Bone marrow (tissue), 2 donors: ENCODE data around the gene SLC2A14.
"Not testable (repeated sequence)": the region's sequence is repeated elsewhere in the genome, so short reads cannot be mapped to it uniquely, and the experiment has no call there.

Source experiments
- DNase-seq, 2 donors: peaks; one replicate each; lab custom pipeline; 2025; lab: John Stamatoyannopoulos, UW

Gene SLC2A14

DNA sequence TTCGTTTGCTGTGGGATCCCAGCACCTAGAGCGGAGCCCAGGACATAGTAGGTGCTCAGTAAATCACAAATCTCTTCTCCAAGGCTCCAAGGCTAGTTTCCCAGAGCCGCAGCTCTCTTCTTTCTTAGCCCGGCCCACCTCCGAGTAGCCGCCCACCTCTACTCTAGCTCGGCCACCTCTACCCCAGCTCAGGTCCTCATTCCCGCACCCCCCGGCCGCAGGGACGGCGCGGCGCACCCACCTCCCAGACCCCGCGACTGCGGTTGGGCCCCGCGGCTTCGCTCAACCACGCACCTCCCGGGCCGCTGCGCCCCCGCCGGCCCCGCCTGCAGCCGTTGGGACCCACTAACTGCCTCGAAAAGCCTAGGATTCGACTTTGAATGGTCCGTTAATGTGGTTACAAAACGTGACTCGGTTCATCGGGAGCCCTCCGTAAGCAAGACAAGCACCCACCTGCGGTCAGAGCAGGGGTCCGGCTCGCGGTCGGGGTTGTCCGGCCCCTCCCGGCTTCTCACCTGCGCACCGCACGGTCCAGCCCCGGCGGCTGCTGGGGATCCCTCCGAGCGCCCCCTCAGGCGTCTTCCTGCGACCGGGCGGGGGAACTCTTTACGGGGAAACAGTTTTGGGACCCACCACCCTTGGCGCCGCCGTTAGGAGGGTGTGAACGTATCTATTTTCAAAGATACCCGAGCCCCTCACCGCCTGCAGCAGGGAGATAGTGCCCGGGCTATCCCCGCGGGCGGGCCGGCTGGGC, at the start of gene SLC2A14:
SLC2A14 (minus strand) TSS at position 350 of the 754 bp plus-strand sequence. CDS start 3,035 bp downstream, outside the sequence.
- DNase-seq = no peak

DNA sequence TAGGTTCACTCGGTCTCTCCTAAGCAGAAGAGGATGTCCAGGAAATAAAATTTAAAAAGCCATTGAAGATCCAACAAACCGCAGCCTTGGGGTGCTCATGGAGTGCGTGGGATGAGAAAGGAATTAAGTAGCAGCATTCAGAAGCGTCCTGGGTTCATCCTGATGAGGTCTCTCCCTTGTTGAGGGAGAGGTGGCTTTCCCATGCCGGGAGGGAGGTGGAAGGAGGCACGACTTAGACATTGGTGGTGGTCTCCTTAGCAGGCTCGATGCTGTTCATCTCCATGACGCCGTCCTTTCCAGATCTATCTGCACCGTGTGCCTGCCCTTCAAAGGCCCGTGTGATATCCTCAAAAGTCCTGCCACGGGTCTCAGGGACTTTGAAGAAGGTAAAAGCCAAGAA, 48.5 kb upstream of the SLC2A14 start:
- DNase-seq = not testable (repeated sequence)

DNA sequence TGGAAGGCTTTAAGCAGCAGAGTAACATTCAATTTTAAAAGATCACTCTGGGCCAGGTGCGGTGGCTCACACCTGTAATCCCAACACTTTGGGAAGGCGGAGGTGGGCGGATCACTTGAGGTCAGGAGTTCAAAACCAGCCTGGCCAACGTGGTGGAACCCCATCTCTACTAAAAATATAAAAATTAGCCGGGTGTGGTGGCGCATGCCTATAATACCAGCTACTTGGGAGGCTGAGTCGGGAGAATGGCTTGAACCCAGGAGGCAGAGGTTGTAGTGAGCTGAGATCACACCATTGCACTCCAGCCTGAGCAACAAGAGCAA, 45.5 kb upstream of the SLC2A14 start:
- DNase-seq = not testable (repeated sequence)

DNA sequence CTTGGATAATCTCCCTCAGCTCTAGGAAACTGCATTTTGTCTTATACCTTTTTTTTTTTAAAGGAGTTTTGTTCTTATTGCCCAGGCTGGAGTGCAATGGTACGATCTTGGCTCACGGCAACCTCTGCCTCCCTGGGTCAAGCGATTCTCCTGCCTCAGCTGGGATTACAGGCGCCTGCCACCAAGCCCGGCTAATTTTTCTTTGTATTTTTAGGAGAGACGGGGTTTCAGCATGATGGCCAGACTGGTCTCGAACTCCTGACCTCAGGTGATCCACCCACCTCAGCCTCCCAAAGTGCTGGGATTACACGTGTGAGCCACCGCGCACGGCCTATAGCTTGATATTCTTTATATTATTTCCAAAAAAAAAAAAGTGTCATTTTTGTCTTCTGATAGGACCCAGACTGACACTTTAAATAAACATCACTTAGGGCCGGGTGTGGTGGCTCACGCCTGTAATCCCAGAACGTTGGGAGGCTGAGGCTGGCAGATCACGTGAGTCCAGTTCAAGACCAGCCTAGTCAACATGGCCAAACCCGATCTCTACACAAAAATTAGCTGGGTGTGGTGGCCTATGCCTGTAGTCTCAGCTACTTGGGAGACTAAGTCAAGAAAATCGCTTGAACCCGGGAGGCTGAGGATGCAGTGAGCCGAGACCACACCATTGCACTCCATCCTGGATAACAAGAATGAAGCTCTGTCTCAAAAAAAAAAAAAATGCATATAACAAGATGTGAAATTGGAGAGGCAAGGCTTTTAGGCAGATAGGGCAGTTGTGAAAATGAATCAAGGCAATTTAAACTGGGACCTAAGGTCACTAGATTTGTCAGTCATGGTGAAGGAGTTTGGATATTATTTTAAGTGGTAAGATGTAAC, 44.9 kb upstream of the SLC2A14 start:
- DNase-seq = no peak

DNA sequence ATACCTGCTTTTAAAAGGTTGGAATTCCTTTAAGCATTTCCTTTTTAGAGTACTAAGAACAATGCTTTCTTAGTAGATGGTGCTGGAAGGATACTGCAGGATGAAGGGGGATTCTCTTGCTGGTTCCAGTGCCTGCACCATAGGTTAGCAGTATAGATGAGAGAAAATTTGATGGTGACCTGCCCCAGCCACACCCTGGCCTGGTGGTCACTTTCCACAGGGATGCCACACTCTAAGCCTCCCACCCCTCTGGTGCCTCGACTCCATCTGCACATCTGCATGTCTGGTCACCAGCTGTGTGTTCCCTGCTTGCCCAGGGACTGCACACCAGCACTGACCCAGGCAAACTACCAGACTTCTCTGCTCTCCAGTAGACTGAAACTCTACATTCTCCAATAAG, 44.2 kb upstream of the SLC2A14 start:
- no peak for DNase-seq

DNA sequence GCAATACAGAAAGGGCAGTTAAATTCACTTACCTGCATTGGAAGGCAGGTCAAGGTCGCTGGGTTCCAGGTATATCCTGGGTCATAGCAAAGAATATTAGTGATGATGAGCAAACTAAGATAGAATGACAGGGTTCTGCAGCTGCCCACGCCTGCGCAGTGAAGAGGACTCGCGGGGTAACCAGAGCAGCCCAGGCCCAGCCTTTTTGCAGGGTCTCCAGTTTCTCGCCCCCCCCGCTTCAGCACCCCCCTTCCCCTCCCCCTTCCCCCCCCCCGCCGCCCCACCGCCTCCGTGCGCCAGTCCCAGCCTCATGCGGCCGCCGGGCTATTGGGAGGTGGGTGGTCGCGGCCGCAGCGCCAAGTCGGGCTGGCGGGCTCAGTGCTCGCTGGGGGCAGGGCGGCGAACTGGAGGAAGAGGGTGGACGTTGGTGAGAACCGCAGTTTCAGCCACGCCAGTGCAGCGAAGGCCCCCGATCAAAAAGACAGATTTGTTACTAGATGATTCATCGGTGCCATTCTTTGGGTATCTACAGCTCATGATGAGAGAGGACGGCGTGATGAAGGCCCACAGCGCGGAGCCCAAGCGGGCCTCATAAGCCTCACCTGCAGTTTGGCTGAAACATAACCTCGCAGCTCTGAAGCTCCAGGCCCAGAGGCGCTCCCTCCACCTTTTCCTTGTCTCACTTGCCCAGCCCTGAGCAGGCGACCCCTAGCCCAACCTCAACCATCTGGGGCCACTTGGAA, 43.1 kb upstream of the SLC2A14 start:
- no peak for DNase-seq

DNA sequence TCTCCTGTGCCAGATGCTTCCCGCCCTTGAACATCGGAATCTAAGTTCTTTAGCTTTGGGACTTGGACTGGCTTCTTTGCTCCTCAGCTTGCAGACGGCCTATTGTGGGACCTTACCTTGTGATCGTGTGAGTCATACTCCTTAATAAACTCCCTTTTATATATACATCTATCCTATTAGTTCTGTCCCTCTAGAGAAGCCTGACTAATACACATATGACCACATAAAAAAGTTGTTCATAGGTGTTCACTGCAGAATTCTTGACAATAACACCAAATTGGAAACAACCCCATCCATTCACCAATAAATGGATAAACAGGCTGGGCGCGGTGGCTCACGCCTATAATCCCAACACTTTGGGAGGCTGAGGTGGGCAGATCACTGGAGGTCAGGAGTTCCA, 37.4 kb upstream of the SLC2A14 start:
- not testable (repeated sequence) for DNase-seq

DNA sequence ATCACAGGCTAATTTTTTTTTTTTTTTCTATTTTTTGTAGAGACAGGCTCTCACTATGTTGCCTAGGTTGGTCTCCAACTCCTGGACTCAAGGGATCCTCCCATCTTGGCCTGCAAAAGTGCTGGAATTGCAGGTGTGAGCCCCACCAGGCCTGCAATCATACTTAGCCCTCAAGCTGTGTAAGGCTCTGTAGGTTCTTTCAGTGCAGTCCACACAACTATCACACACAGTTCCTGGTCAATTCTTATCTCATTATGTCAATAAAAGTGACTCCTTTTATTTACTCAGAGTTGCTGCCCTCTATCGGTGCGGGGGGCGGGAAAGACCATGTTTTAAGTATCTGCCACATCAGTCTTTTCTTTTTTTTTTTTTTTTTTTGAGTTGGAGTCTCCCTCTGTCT, 34.3 kb upstream of the SLC2A14 start:
- no peak for DNase-seq

DNA sequence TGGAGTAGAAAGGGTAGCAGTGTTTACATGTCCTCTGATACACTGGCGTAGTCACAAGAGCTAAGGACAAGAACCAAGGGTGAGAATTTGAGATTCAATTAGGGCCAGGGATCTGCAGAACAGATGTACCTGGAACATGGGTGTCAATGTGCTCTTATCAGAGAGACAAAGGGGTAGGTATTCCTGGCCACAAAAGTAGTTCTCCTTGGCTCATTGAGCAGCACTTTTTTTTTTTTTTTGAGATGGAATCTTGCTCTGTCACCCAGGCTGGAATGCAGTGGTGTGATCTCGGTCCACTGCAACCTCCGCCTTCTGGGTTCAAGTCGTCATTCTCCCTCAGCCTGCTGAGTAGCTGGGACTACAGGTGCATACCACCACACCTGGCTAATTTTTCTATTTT, 33.6 kb upstream of the SLC2A14 start:
- not testable (repeated sequence) for DNase-seq

DNA sequence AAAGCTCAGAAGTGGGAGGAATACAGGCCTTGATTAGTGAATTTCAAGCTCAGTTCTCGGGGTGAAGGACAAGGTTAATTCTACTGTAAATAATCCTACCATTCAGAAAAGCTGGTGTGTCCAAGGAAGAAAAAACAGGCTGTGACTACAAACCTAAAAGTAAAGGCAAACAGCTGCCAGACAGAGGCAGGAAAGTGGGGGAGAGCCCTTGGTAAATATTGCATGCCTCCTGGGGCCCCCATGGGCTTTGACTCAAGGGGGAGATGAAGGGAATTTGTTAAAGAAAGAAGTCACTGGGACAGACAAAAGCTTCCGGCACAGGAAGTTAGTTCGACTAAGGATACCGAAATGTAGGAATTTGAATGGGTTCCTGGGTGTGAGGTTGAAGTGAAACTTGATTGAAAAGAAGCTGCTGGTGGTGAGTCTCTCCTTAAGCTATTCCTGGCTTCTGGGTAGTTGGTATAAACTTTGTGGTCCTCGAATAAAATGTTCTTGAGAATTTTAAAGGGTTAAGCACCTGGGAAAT, 32.9 kb upstream of the SLC2A14 start:
- DNase-seq = not testable (repeated sequence)

DNA sequence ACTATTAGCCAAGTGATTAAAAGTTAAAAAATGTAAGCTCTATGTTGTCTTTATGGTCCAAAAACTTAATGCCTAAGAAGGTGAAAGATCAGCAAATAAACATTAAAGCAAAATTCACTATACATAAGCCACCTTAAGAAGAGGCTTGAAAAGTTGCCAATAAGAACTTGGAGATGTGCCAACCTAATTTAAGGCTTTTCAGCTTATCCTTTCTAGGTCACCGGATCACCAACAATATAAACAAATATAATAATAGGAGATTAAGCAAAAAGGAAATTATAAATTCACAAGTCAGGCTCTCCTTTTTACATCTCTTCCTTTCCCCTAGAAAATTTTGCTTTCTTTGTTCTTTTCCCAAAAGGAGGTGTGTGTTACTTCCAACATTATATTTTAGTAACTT, 32.4 kb upstream of the SLC2A14 start:
- no peak for DNase-seq

DNA sequence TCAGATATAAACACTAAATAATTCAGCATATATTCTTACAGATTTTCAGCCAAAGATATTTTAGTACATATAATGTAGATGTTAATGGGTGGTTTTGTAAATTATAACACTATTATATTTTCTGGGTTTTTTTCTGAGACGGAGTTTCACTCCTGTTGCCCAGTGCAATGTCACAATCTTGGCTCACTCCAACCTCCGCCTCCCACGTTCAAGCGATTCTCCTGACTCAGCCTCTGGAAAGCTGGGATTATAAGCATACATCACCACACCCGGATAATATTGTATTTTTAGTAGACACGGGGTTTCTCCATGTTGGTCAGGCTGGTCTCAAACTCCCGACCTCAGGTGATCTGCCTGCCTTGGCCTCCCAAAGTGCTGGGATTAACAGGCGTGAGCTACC, 29.7 kb upstream of the SLC2A14 start:
- DNase-seq = not testable (repeated sequence)

DNA sequence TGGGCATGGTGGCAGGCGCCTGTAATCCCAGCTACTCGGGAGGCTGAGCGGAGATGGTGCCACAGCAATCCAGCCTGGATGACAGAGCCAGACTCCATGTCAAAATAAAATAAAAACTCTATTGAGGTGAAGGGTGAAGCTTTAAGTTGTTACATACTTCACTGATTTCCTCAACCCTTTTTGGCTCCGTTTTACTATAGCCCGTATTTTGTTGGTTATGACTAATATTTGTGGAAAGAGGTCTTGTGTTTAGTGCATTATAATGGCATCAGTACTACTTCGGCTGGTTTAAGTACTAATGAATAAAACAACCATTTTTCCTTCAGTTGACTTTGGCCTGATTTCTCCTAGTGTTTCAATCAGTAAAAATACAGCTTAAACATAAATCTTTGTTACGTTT, 27.0 kb upstream of the SLC2A14 start:
- no peak for DNase-seq

DNA sequence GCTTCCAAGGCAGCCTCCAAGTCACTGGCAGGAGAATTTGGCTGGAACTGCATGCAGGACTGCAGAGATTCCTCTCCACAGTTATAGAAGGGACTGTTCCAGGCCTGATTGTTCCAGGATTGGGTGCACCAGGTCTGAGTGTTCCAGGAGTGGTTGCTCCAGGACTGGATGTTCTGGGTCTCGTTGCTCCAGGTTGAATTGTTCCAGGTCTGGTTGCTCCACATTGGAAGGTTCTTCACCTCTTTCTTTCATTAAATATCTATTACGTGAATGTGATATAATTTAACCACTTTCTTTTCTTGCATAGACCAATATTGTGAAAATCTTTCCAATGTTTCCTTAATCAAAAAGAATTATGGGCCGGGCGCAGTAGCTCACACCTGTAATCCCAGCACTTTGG, 24.0 kb upstream of the SLC2A14 start:
- DNase-seq = not testable (repeated sequence)

DNA sequence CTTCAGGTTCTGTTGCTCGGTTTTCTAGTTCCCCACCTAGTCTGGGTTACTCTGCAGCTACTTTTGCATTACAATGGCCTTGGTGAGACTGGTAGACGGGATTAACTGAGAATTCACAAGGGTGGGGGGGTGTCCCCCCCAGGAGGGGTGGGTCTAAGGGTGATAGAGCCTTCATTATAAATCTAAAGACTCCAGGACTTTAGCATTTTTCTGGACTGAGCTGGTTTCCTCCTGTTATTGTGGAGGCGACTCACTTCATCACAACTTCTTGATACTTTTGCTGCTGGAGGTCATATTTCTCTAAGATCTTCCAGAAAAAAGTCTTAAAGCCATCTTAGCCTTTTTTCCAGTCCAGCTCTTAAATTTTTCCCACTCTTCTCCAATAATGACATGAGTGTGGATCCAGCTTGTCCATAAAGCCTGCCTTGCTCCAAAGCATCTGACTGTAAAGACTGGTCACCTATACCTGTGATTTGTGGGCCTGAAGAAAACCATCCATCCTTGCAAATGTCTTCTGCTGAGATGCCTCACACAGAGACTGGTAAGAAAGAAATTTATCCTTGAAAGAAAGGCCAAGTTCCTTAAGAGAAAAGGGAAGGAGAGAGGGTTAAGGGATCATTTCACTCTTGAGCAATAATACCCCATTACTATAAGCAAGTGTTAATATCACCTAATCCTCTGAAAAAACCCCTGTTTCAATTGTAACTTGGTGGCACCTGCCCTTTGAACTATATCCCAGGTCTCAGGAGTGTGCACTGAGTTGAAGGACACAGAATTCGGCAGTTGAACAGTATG, 19.7 kb upstream of the SLC2A14 start:
- no peak for DNase-seq

DNA sequence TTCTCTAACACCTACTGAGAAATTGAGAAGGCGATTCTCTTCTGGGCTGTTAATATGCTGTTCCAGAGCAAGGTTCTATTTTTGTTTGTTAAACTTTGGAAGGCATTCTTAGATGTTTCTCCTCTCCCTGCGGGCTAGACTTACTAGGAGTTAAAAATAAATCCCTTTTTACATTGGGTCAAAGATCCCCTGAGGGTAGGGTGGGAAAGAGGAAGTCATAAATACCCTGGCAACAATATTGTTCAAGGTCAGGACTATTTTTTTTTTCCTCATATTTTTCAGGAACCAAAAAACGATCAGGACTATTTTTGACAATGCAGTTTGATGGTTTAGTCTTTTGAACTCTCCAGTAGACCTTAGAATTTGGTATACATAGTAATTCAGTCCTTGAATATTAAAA, 12.0 kb upstream of the SLC2A14 start:
- DNase-seq = no peak

DNA sequence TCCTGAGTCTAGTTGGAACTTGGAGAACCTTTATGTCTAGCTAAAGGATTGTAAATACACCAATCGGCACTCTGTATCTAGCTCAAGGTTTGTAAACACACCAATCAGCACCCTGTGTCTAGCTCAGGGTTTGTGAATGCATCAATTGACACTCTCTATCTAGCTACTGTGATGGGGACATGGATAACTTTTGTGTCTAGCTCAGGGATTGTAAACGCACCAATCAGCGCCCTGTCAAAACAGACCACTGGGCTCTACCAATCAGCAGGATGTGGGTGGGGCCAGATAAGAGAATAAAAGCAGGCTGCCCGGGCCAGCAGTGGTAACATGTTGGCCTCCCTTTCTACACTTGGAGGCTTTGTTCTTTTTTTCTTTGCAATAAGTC, 9.0 kb upstream of the SLC2A14 start:
- DNase-seq = not testable (repeated sequence)

DNA sequence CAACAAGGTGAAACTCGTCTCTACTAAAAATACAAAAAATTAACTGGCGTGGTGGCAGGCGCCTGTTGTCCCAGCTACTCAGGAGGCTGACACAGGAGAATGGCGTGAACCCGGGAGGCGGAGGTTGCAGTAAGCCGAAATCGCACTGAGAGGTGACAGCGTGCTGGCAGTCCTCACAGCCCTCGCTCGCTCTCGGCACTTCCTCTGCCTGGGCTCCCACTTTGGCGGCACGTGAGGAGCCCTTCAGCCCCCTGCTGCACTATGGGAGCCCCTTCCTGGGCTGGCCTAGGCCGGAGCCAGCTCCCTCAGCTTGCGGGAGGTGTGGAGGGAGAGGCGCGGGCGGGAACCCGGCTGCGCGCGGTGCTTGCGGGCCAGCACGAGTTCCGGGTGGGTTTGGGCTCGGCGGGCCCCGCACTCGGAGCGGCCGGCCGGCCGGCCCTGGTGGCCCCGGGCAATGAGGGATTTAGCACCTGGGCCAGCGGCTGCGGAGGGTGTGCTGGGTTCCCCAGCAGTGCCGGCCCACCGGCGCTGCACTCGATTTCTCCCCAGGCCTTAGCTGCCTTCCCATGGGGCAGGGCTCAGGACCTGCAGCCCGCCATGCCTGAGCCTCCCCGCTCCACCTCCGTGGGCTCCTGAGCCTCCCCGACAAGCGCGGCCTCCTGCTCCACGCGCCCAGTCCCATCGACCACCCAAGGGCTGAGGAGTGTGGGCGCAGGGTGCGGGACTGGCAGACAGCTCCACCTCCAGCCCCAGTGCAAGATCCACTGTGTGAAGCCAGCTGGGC, 8.4 kb upstream of the SLC2A14 start:
- DNase-seq = not testable (repeated sequence)

DNA sequence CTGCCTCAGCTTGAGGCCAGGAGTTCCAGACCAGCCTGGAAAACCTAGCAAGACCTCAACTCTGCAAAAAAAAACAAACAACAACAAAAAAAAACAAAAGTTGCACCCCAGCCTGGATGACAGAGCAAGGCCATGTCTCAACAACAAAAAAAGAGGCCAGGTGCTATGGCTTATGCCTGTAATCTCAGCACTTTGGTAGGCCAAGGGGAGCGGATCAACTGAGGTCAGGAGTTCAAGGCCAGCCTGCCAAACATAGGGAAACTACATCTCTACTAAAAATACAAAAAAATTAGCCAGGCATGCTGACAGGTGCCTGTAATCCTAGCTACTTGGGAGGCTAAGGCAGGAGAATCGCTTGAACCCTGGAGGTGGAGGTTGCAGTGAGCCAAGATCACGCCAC, 6.5 kb upstream of the SLC2A14 start:
- DNase-seq = no peak

DNA sequence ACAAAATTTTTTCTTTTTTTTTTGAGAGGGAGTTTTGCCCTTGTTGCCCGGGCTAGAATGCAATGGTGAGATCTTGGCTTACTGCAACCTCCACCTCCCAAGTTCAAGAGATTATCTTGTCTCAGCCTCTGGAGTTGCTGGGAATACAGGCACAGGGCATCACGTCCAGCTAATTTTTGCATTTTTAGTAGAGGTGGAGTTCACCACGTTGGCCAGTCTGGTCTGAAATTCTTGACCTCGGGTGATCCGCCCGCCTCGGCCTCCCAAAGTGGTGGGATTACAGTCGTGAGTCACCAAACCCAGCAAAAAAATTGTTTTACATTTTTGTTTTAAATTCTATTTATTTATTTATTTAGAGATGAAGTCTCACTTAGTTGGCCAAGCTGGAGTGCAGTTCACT, 4.7 kb upstream of the SLC2A14 start:
- DNase-seq = no peak

DNA sequence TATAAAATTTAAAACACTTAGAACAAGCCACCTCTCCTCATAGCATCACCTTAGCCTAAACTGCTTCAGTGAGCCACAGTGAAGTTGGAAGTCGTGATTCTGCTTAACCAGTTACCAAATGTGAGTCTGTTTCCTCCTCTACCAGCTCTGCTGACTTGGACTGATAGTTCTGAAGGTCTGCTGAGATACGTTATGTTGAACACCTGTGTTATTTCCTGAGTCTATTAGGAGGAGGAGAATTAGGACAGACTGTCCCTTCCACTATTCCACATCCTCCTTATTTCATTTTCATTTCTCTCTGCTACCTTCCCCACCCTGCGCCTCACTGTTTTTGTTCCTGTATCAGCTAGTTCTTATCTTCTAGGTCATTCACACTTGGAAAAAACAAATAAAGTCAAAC, 2.4 kb downstream of the SLC2A14 start:
- no peak for DNase-seq
